Calu3 (cell line): ENCODE measurements around the gene SLC15A1. TPM values are rescaled to one million over a fixed set of nuclear protein-coding genes. Genes with fewer than 3 reads are reported as not detected.

Experiments used
- BruUV-seq: library from RNA; stranded (reverse); fragments of 400-500 nt; replicated peaks from 2 replicates; lab custom pipeline; 2021; lab: Mats Ljungman, UMichigan
- CTCF ChIA-PET: fragments of 300-600 bp; sonication (Branson Sonifier 250); formaldehyde crosslinking; loops from one replicate; lab custom pipeline; 2022; ENCODE audit warnings: antibody characterized with exemption; lab: Charles Lee
- DNase-seq: peaks from one replicate; pipeline ENCODE4 v3.0.0; 2022
- H3K27ac Mint-ChIP-seq: one replicate; pipeline ENCODE4 v1.8.0; 2022; ENCODE audit warnings: mixed read lengths; ENCODE audit not compliant: unreplicated experiment
- H3K27me3 Mint-ChIP-seq: one replicate; pipeline ENCODE4 v1.8.0; 2022; ENCODE audit warnings: mixed read lengths; ENCODE audit not compliant: unreplicated experiment
- H3K36me3 Mint-ChIP-seq: one replicate; pipeline ENCODE4 v1.8.0; 2022; ENCODE audit warnings: mild to moderate bottlenecking, moderate library complexity, mixed read lengths; ENCODE audit not compliant: insufficient read depth, unreplicated experiment
- H3K4me1 Mint-ChIP-seq: one replicate; pipeline ENCODE4 v1.8.0; 2022; ENCODE audit warnings: mild to moderate bottlenecking, low read depth, mixed read lengths; ENCODE audit not compliant: unreplicated experiment
- H3K4me3 Mint-ChIP-seq: one replicate; pipeline ENCODE4 v1.8.0; 2022; ENCODE audit warnings: mild to moderate bottlenecking, low read depth, moderate library complexity, mixed read lengths; ENCODE audit not compliant: unreplicated experiment
- H3K9me3 Mint-ChIP-seq: one replicate; pipeline ENCODE4 v1.8.0; 2022; ENCODE audit warnings: low read depth, mixed read lengths; ENCODE audit not compliant: unreplicated experiment
- intact Hi-C: fragments of 100-400 bp; cut with micrococcal nuclease; formaldehyde crosslinking; loops from one replicate; pipeline ENCODE4 v1.10.0; 2022; ENCODE audit not compliant: unreplicated experiment
- total RNA-seq: library from RNA; stranded (reverse); gene quantifications from 2 replicates; pipeline ENCODE4 v1.2.3, GENCODE V29; 2022
- TF ChIP-seq, protein P1 (sequence below): fragments of 200-600 bp; IDR thresholded peaks from one replicate; pipeline ENCODE4 v1.8.0; 2022; ENCODE audit warnings: antibody characterized with exemption; ENCODE audit not compliant: unreplicated experiment

Gene SLC15A1
- total RNA-seq, 1 experiment from 2014 or later, result 0.99 TPM

- BruUV-seq, result no TSS peak
- Mint-ChIP-seq H3K27me3 (no peaks in the 10 kb centered on the region), H3K9me3 (no peaks in the 10 kb centered on the region), H3K4me3 (no peak overlapping the region), H3K27ac (no peak overlapping the region), H3K36me3 (no peaks in the 10 kb centered on the region), H3K4me1 (no peaks in the 10 kb centered on the region)
- intact Hi-C loops, result no loop called here
- CTCF ChIA-PET, result no interaction called here
- no peak for DNase-seq
- TF ChIP-seq, protein P1, sequence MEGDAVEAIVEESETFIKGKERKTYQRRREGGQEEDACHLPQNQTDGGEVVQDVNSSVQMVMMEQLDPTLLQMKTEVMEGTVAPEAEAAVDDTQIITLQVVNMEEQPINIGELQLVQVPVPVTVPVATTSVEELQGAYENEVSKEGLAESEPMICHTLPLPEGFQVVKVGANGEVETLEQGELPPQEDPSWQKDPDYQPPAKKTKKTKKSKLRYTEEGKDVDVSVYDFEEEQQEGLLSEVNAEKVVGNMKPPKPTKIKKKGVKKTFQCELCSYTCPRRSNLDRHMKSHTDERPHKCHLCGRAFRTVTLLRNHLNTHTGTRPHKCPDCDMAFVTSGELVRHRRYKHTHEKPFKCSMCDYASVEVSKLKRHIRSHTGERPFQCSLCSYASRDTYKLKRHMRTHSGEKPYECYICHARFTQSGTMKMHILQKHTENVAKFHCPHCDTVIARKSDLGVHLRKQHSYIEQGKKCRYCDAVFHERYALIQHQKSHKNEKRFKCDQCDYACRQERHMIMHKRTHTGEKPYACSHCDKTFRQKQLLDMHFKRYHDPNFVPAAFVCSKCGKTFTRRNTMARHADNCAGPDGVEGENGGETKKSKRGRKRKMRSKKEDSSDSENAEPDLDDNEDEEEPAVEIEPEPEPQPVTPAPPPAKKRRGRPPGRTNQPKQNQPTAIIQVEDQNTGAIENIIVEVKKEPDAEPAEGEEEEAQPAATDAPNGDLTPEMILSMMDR, result no peak
These were observed 73.7 kb downstream of the SLC15A1 start for GRCh38 chr13:98678741-98679140.

DNA sequence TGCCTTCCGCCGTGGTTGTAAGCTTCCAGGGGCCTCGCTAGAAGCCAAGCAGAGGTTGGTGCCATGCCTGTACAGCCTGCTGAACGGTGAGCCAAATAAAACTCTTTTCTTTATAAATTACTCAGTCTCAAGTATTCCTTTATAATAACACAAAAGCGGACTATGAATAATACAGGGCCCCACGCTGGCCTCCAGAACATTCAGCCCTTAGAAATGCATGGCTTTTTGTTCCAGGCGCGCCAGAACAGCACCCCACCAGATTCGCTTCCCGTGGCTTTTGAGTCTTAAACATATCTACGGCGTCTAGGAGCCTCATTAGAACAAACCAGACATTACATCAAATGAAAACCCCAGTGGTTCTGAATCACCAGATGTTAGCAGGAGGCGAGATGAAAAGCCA lies 75.1 kb downstream of the SLC15A1 start:
- Mint-ChIP-seq H3K27me3 (no peaks in the 10 kb centered on the region), H3K36me3 (no peaks in the 10 kb centered on the region), H3K4me1 (no peaks in the 10 kb centered on the region), H3K27ac (no peak overlapping the region), H3K4me3 (no peak overlapping the region), H3K9me3 (no peaks in the 10 kb centered on the region)
- no peak for DNase-seq
- TF ChIP-seq, protein P1, result no peak
- BruUV-seq, result no TSS peak
- CTCF ChIA-PET, result no interaction called here
- intact Hi-C loops, result no loop called here

DNA sequence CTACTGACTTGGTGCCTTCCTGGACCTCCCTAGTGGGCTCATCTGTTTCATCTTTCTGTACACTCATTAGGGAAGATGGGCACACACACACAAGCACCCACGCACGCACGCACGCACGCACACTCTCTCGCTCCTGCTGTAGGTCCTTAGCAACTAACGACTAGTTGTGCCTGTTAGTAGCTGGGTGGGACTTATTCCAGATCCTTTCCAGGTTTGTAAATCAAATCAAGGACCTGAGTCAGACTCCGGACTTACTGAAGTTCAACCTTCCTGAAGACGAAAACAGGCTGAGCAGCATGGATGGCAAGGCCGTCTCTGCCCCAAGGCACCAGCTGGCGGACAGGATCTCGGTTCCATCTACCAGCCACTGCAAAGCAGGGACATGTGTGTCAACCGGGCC lies 76.2 kb downstream of the SLC15A1 start:
- H3K4me1 Mint-ChIP-seq, result no peaks in the 10 kb centered on the region

DNA sequence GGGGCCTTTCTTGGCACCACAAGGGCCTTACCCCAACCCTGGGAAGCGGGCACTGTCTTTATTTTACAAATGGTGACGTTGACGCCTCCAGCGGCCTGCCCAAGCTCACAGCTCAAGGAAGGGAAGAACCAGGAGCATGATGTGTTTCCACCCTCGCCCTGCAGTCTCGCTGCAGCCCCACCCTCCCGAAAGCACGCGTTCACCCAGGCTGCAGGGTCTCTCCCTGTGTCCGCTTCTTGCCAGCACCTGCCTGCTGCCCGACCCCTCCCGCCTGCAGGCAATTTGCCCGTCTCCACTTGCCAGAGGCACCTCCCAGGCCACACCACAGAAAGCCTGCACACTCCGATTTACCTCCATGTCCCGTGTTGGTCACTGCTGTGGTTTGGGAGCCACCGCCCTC lies 76.6 kb downstream of the SLC15A1 start:
- no peak overlapping the region for H3K27ac Mint-ChIP-seq
- no peaks in the 10 kb centered on the region for H3K36me3 Mint-ChIP-seq
- intact Hi-C loops, result no loop called here

More for the DNA sequence above, 76.2 kb downstream of the SLC15A1 start:
- H3K27ac Mint-ChIP-seq, result no peak overlapping the region
- TF ChIP-seq, protein P1, result no peak
- intact Hi-C loops, result no loop called here
- no peak for DNase-seq
- CTCF ChIA-PET, result no interaction called here
- H3K4me3 Mint-ChIP-seq, result no peak overlapping the region
- H3K27me3 Mint-ChIP-seq, result no peaks in the 10 kb centered on the region
- H3K36me3 Mint-ChIP-seq, result no peaks in the 10 kb centered on the region
- BruUV-seq, result no TSS peak
- H3K9me3 Mint-ChIP-seq, result no peaks in the 10 kb centered on the region

More for the DNA sequence above, 76.6 kb downstream of the SLC15A1 start:
- Mint-ChIP-seq H3K4me3 (no peak overlapping the region), H3K27me3 (no peaks in the 10 kb centered on the region), H3K4me1 (no peaks in the 10 kb centered on the region), H3K9me3 (no peaks in the 10 kb centered on the region)
- TF ChIP-seq, protein P1, result no peak
- DNase-seq, result no peak
- CTCF ChIA-PET, result no interaction called here
- no TSS peak for BruUV-seq
